Middle frontal gyrus (tissue), 1 donor: ENCODE measurements around the gene PRSS56.
"Not testable (repeated sequence)": the region's sequence is repeated elsewhere in the genome, so short reads cannot be mapped to it uniquely, and the experiment has no call there.

Experiments used
- DNase-seq: peaks from one replicate; pipeline ENCODE4 v3.0.0-alpha.2; 2015; ENCODE audit warnings: low spot score; ENCODE audit errors: extremely low spot score

PRSS56 gene

GRCh38 chr2:232570481-232570880, 50.3 kb downstream of the PRSS56 start:
- not testable (repeated sequence) for DNase-seq

GRCh38 chr2:232571026-232571474, 50.9 kb downstream of the PRSS56 start:
- DNase-seq = no peak

GRCh38 chr2:232573042-232573441, 52.9 kb downstream of the PRSS56 start:
- no peak for DNase-seq

- no peak for DNase-seq
These were observed 53.7 kb downstream of the PRSS56 start for GRCh38 chr2:232573771-232574435.

GRCh38 chr2:232574674-232575403, 54.7 kb downstream of the PRSS56 start:
- no peak for DNase-seq
